Neural crest cell (in vitro differentiated cells): ENCODE data around the gene CSRNP2. TPM values are rescaled to one million over a fixed set of nuclear protein-coding genes. Genes with fewer than 3 reads are reported as not detected.

Experiments
- DNase-seq: peaks from one replicate; pipeline ENCODE4 v3.0.0; 2021; ENCODE audit warnings: low read depth, mixed read lengths, low spot score
- H3K27ac Mint-ChIP-seq: one replicate; pipeline ENCODE4 v1.8.0; 2021; ENCODE audit warnings: mild to moderate bottlenecking, mixed read lengths; ENCODE audit not compliant: unreplicated experiment
- H3K27me3 Mint-ChIP-seq: 2 replicates; pipeline ENCODE4 v1.8.0; 2021; ENCODE audit warnings: low read depth, mild to moderate bottlenecking, mixed read lengths
- H3K36me3 Mint-ChIP-seq: 2 replicates; pipeline ENCODE4 v1.8.0; 2021; ENCODE audit warnings: low read depth, mild to moderate bottlenecking, mixed read lengths
- H3K4me1 Mint-ChIP-seq: 2 replicates; pipeline ENCODE4 v1.8.0; 2021; ENCODE audit warnings: mixed read lengths
- H3K4me3 Mint-ChIP-seq: one replicate; pipeline ENCODE4 v1.8.0; 2021; ENCODE audit warnings: mild to moderate bottlenecking, mixed read lengths
- H3K9me3 Mint-ChIP-seq: 2 replicates; pipeline ENCODE4 v1.8.0; 2021; ENCODE audit warnings: mixed read lengths
- CTCF ChIP-seq: fragments of 200-600 bp; sonication (generic); conservative IDR thresholded peaks from 2 replicates; pipeline ENCODE4 v1.5.0; 2021; ENCODE audit warnings: antibody characterized with exemption, mild to moderate bottlenecking
- total RNA-seq: library from RNA; stranded (reverse); gene quantifications from 2 replicates; pipeline ENCODE4 v1.2.1, GENCODE V29; 2021

CSRNP2 gene
- total RNA-seq, 1 donor from 2014 or later: 55.2 TPM

- no peak overlapping the region for H3K4me3 Mint-ChIP-seq
Measured at GRCh38 chr12:51127050-51127729, 43.8 kb upstream of the CSRNP2 start.

GRCh38 chr12:51126297-51126696, 42.9 kb upstream of the CSRNP2 start:
- no peaks in the 10 kb centered on the region for H3K27me3 Mint-ChIP-seq
- no peaks in the 10 kb centered on the region for H3K9me3 Mint-ChIP-seq
- no peak for TF ChIP-seq CTCF
- peaks cover 10% of the 10 kb centered on the region for H3K4me1 Mint-ChIP-seq
- DNase-seq: no peak
- no peak overlapping the region for H3K4me3 Mint-ChIP-seq
- H3K36me3 Mint-ChIP-seq: peaks cover 2% of the 10 kb centered on the region
- H3K27ac Mint-ChIP-seq: no peak overlapping the region

More at GRCh38 chr12:51127050-51127729, 43.8 kb upstream of the CSRNP2 start:
- peaks cover 2% of the 10 kb centered on the region for H3K36me3 Mint-ChIP-seq
- H3K27me3 Mint-ChIP-seq: no peaks in the 10 kb centered on the region
- no peak for TF ChIP-seq CTCF
- no peaks in the 10 kb centered on the region for H3K9me3 Mint-ChIP-seq
- peaks cover 10% of the 10 kb centered on the region for H3K4me1 Mint-ChIP-seq
- no peak for DNase-seq
- no peak overlapping the region for H3K27ac Mint-ChIP-seq

- Mint-ChIP-seq H3K4me3 (no peak overlapping the region), H3K36me3 (peaks cover 5% of the 10 kb centered on the region), H3K27me3 (no peaks in the 10 kb centered on the region), H3K27ac (peak overlapping the region; percentile 43), H3K9me3 (no peaks in the 10 kb centered on the region), H3K4me1 (peaks cover 10% of the 10 kb centered on the region)
- no peak for TF ChIP-seq CTCF
- no peak for DNase-seq
Measured at GRCh38 chr12:51124504-51124903, 41.1 kb upstream of the CSRNP2 start.

- no peaks in the 10 kb centered on the region for H3K9me3 Mint-ChIP-seq
- peaks cover 5% of the 10 kb centered on the region for H3K36me3 Mint-ChIP-seq
- no peak overlapping the region for H3K27ac Mint-ChIP-seq
- peaks cover 10% of the 10 kb centered on the region for H3K4me1 Mint-ChIP-seq
- H3K27me3 Mint-ChIP-seq: no peaks in the 10 kb centered on the region
- no peak for DNase-seq
- no peak overlapping the region for H3K4me3 Mint-ChIP-seq
- no peak for TF ChIP-seq CTCF
Measured at GRCh38 chr12:51122844-51123243, 39.4 kb upstream of the CSRNP2 start.

- Mint-ChIP-seq H3K27me3 (no peaks in the 10 kb centered on the region), H3K9me3 (no peaks in the 10 kb centered on the region), H3K36me3 (peaks cover 3% of the 10 kb centered on the region), H3K4me1 (no peaks in the 10 kb centered on the region), H3K4me3 (no peak overlapping the region), H3K27ac (no peak overlapping the region)
- no peak for DNase-seq
- no peak for TF ChIP-seq CTCF
Measured at GRCh38 chr12:51118706-51119105, 35.3 kb upstream of the CSRNP2 start.
